ENCODE results near the gene SLC6A6. TPM values are rescaled to one million over a fixed set of nuclear protein-coding genes. Genes with fewer than 3 reads are reported as not detected.

Gene SLC6A6
- total RNA-seq, 1 experiment from 2014 or later, result 72.6 TPM

GRCh38 chr3:14508505-14508819 is 106.1 kb downstream of the SLC6A6 start:
- Histone ChIP-seq H4K91ac (ENCODE audit: insufficient read length, low read depth, low read length) (no peak overlapping the region), H3K27me3 (ENCODE audit: insufficient read depth, low read length) (no peaks in the 10 kb centered on the region; the same call in 1 of the 2 replicates), H3K56ac (ENCODE audit: insufficient read length, low read depth, low read length) (no peak overlapping the region), H4K8ac (replicated peaks; ENCODE audit: insufficient read length, low read depth, low read length) (no peak overlapping the region), H3K18ac (ENCODE audit: insufficient read length, low read depth, low read length) (no peak overlapping the region), H3K23me2 (ENCODE audit: insufficient read length, low read depth, low read length, poor library complexity, severe bottlenecking) (no peaks in the 10 kb centered on the region), H3K4me2 (ENCODE audit: insufficient read depth, insufficient read length, low read length) (no peak overlapping the region), H3K23ac (ENCODE audit: insufficient read length, low read depth, low read length) (no peak overlapping the region), H3K4me1 (ENCODE audit: insufficient read depth, low read length) (no peaks in the 10 kb centered on the region; the same call in 1 of the 2 replicates), H2BK15ac (ENCODE audit: low read depth, low read length) (no peak overlapping the region), H3K9me3 (ENCODE audit: control insufficient read depth, low read depth, low read length) (no peaks in the 10 kb centered on the region), H4K5ac (ENCODE audit: insufficient read length, low read depth, low read length) (no peak overlapping the region), H2BK20ac (ENCODE audit: low read depth, low read length, poor library complexity, severe bottlenecking) (no peak overlapping the region), H3K79me2 (ENCODE audit: insufficient read depth, low read length) (no peaks in the 10 kb centered on the region), H2BK12ac (ENCODE audit: insufficient read length, low read depth, low read length) (no peak overlapping the region), H3K14ac (ENCODE audit: insufficient read depth, low read length) (no peak overlapping the region), H2AK5ac (ENCODE audit: insufficient read length, low read length) (no peak overlapping the region), H2AFZ (ENCODE audit: low read length) (no peak overlapping the region), H2BK120ac (ENCODE audit: low read depth, low read length, poor library complexity, severe bottlenecking) (no peak overlapping the region), H3K4ac (ENCODE audit: low read depth, low read length) (no peak overlapping the region), H3K79me1 (ENCODE audit: insufficient read depth, low read depth, low read length, poor library complexity, severe bottlenecking) (no peaks in the 10 kb centered on the region), H2BK5ac (ENCODE audit: insufficient read length, low read length) (no peak overlapping the region), H3T11ph (ENCODE audit: low read length) (no peak overlapping the region), H4K20me1 (ENCODE audit: control insufficient read depth, insufficient read depth, insufficient read length) (no peaks in the 10 kb centered on the region), H3K9ac (ENCODE audit: extremely low read depth, insufficient read length, low read length) (no peak overlapping the region), H3K27ac (ENCODE audit: insufficient read length, low read depth, low read length) (no peak overlapping the region)
- peak; percentile 23 for DNase-seq
- peaks cover 9% of the 10 kb centered on the region in 2 experiments for H3K4me1 Mint-ChIP-seq
- no peak overlapping the region for H3K4me3 Mint-ChIP-seq
- no peaks in the 10 kb centered on the region for H3K9me3 Mint-ChIP-seq
- no CpG with 5 or more reads among the region's 3 CpGs for WGBS (ENCODE audit: extremely low coverage, insufficient read length, low lambda C conversion rate)
- H3K36me3 Mint-ChIP-seq (ENCODE audit: insufficient read depth in 1 of 3, low read depth in 3 of 3), result no peaks in the 10 kb centered on the region; a peak in 1 of 7 replicates
- H3K27ac Mint-ChIP-seq, result no peak overlapping the region
- no peak for TF ChIP-seq CTCF (conservative IDR thresholded peaks at IDR 0.05)
- peaks cover 15% of the 10 kb centered on the region for H3K27me3 Mint-ChIP-seq (ENCODE audit: low read depth)

Measured in H9 (cell line).